RPMI8226 (cell line): ENCODE measurements around the gene NAPSA.
"Not testable (repeated sequence)": the region's sequence is repeated elsewhere in the genome, so short reads cannot be mapped to it uniquely, and the experiment has no call there.

Experiments
- DNase-seq: peaks from one replicate; pipeline ENCODE4 v3.0.0-alpha.2; 2015

Gene NAPSA

GRCh38 chr19:50365434-50366306 is at the start of gene NAPSA:
Gene NAPSA (minus strand): TSS chr19:50365639. CDS start chr19:50365621, 18 bp downstream.
- DNase-seq, result peak; percentile 78

GRCh38 chr19:50413531-50413930 is 48.1 kb upstream of the NAPSA start:
- DNase-seq, result no peak

- DNase-seq, result no peak
Measured at GRCh38 chr19:50413096-50413495, 47.7 kb upstream of the NAPSA start.

GRCh38 chr19:50412419-50412818 is 47.0 kb upstream of the NAPSA start:
- DNase-seq, result no peak

GRCh38 chr19:50410109-50410508 is 44.7 kb upstream of the NAPSA start:
- DNase-seq, result no peak

GRCh38 chr19:50409347-50409746 is 43.9 kb upstream of the NAPSA start:
- DNase-seq, result no peak

- DNase-seq, result no peak
Measured at GRCh38 chr19:50406829-50407228, 41.4 kb upstream of the NAPSA start.

GRCh38 chr19:50406156-50406820 is 40.8 kb upstream of the NAPSA start:
- no peak for DNase-seq

- no peak for DNase-seq
Measured at GRCh38 chr19:50402544-50403301, 37.3 kb upstream of the NAPSA start.

GRCh38 chr19:50401605-50402450 is 36.4 kb upstream of the NAPSA start:
- DNase-seq, result no peak

GRCh38 chr19:50399368-50399745 is 33.9 kb upstream of the NAPSA start:
- DNase-seq, result no peak

GRCh38 chr19:50398675-50399367 is 33.4 kb upstream of the NAPSA start:
- no peak for DNase-seq

GRCh38 chr19:50394017-50394416 is 28.6 kb upstream of the NAPSA start:
- DNase-seq, result no peak

GRCh38 chr19:50393589-50393988 is 28.1 kb upstream of the NAPSA start:
- no peak for DNase-seq

- DNase-seq, result no peak
Measured at GRCh38 chr19:50392759-50393158, 27.3 kb upstream of the NAPSA start.

- DNase-seq, result not testable (repeated sequence)
Measured at GRCh38 chr19:50390952-50391351, 25.5 kb upstream of the NAPSA start.

GRCh38 chr19:50390295-50390694 is 24.9 kb upstream of the NAPSA start:
- not testable (repeated sequence) for DNase-seq

- no peak for DNase-seq
Measured at GRCh38 chr19:50387868-50388245, 22.4 kb upstream of the NAPSA start.

GRCh38 chr19:50387176-50387867 is 21.9 kb upstream of the NAPSA start:
- DNase-seq, result no peak

- DNase-seq, result no peak
Measured at GRCh38 chr19:50384685-50385535, 19.5 kb upstream of the NAPSA start.
